ENCODE measurements around the gene APPL1.

DNA sequence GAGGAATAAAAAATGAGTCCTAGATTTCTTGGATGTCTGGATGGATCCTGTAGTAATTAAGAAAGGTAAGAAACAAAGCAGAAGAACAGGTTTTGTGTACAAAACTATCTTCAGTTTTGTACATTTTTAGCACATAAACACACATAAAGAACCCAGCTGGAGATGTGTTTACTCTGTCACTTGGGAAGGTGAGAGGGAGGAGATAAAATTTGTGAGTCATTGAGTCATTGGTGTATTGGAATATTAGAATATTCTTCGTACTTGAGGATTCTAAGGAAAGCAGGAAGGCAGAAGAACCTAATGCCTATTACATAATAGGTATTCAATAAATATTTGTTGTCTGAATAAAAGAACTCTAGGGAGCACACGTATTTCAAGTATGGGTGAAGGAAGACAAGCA, 17.4 kb downstream of the APPL1 start:
- TF ChIP-seq YY1 (IDR thresholded peaks at IDR 0.05; ENCODE audit: insufficient read depth, insufficient replicate concordance, low read depth, low read length) = no peak
- TF ChIP-seq, protein P1, sequence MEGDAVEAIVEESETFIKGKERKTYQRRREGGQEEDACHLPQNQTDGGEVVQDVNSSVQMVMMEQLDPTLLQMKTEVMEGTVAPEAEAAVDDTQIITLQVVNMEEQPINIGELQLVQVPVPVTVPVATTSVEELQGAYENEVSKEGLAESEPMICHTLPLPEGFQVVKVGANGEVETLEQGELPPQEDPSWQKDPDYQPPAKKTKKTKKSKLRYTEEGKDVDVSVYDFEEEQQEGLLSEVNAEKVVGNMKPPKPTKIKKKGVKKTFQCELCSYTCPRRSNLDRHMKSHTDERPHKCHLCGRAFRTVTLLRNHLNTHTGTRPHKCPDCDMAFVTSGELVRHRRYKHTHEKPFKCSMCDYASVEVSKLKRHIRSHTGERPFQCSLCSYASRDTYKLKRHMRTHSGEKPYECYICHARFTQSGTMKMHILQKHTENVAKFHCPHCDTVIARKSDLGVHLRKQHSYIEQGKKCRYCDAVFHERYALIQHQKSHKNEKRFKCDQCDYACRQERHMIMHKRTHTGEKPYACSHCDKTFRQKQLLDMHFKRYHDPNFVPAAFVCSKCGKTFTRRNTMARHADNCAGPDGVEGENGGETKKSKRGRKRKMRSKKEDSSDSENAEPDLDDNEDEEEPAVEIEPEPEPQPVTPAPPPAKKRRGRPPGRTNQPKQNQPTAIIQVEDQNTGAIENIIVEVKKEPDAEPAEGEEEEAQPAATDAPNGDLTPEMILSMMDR (CRISPR knock-in tag; IDR thresholded peaks at IDR 0.05) = no peak
- TF ChIP-seq ZNF660 (CRISPR knock-in tag; IDR thresholded peaks at IDR 0.05; ENCODE audit: borderline replicate concordance, low read depth) = no peak
- no peak for TF ChIP-seq KDM1A (CRISPR knock-in tag; IDR thresholded peaks at IDR 0.05)

Data from HepG2 (cell line).